Measurements from ENCODE around the gene CDYL2. TPM values are rescaled to one million over a fixed set of nuclear protein-coding genes. Genes with fewer than 3 reads are reported as not detected.
"Not testable (repeated sequence)": the region's sequence is repeated elsewhere in the genome, so short reads cannot be mapped to it uniquely, and the experiment has no call there.

CDYL2 gene
- total RNA-seq, 1 donor from 2014 or later = 2.9 TPM

- ATAC-seq (ENCODE audit: poor library complexity) = no peak
- intact Hi-C loops (cut with DNase I) = no loop called here
Observed at GRCh38 chr16:80664226-80664625, 140.2 kb downstream of the CDYL2 start.

GRCh38 chr16:80663078-80663477, 141.3 kb downstream of the CDYL2 start:
- DNase-seq (no peak), ATAC-seq (ENCODE audit: poor library complexity) (no peak)
- intact Hi-C loops (cut with DNase I) = no loop called here

More at GRCh38 chr16:80664226-80664625, 140.2 kb downstream of the CDYL2 start:
- no peak for DNase-seq

- no peak for DNase-seq
- ATAC-seq (ENCODE audit: poor library complexity) = no peak
- intact Hi-C loops (cut with DNase I) = no loop called here
Observed at GRCh38 chr16:80659865-80660264, 144.5 kb downstream of the CDYL2 start.

GRCh38 chr16:80656711-80657150, 147.7 kb downstream of the CDYL2 start:
- intact Hi-C loops (cut with DNase I) = no loop called here
- DNase-seq (no peak), ATAC-seq (ENCODE audit: poor library complexity) (no peak)

GRCh38 chr16:80656161-80656560, 148.2 kb downstream of the CDYL2 start:
- ATAC-seq (ENCODE audit: poor library complexity) = no peak
- intact Hi-C loops (cut with DNase I) = no loop called here
- DNase-seq = no peak

- intact Hi-C loops (cut with DNase I) = no loop called here
- ATAC-seq (ENCODE audit: poor library complexity) (no peak), DNase-seq (no peak)
Observed at GRCh38 chr16:80655751-80656150, 148.6 kb downstream of the CDYL2 start.

- no peak for ATAC-seq (ENCODE audit: poor library complexity)
- DNase-seq = no peak
- intact Hi-C loops (cut with DNase I) = no loop called here
Observed at GRCh38 chr16:80654094-80654862, 150.1 kb downstream of the CDYL2 start.

GRCh38 chr16:80652441-80652840, 152.0 kb downstream of the CDYL2 start:
- intact Hi-C loops (cut with DNase I) = no loop called here
- ATAC-seq (ENCODE audit: poor library complexity) (no peak), DNase-seq (no peak)

GRCh38 chr16:80650281-80650680, 154.1 kb downstream of the CDYL2 start:
- DNase-seq; intact Hi-C loops (cut with DNase I); ATAC-seq (ENCODE audit: poor library complexity): not testable (repeated sequence)

GRCh38 chr16:80640316-80640715, 164.1 kb downstream of the CDYL2 start:
- ATAC-seq (ENCODE audit: poor library complexity) = no peak
- intact Hi-C loops (cut with DNase I) = no loop called here
- DNase-seq = no peak

- ATAC-seq (ENCODE audit: poor library complexity) = no peak
- intact Hi-C loops (cut with DNase I) = no loop called here
- DNase-seq = no peak
Observed at GRCh38 chr16:80639636-80640035, 164.8 kb downstream of the CDYL2 start.

GRCh38 chr16:80637621-80638020, 166.8 kb downstream of the CDYL2 start:
- intact Hi-C loops (cut with DNase I) = no loop called here
- ATAC-seq (ENCODE audit: poor library complexity) (no peak), DNase-seq (no peak)

GRCh38 chr16:80631581-80631980, 172.8 kb downstream of the CDYL2 start:
- intact Hi-C loops (cut with DNase I) = no loop called here
- DNase-seq (no peak), ATAC-seq (ENCODE audit: poor library complexity) (no peak)

GRCh38 chr16:80628254-80628653, 176.1 kb downstream of the CDYL2 start:
- DNase-seq (no peak), ATAC-seq (ENCODE audit: poor library complexity) (no peak)
- intact Hi-C loops (cut with DNase I) = no loop called here

- ATAC-seq (ENCODE audit: poor library complexity) (no peak), DNase-seq (no peak)
- intact Hi-C loops (cut with DNase I) = no loop called here
Observed at GRCh38 chr16:80627108-80627507, 177.3 kb downstream of the CDYL2 start.

- intact Hi-C loops (cut with DNase I) = no loop called here
- DNase-seq (no peak), ATAC-seq (ENCODE audit: poor library complexity) (no peak)
Observed at GRCh38 chr16:80623376-80623775, 181.0 kb downstream of the CDYL2 start.

- DNase-seq (no peak), ATAC-seq (ENCODE audit: poor library complexity) (no peak)
- intact Hi-C loops (cut with DNase I) = no loop called here
Observed at GRCh38 chr16:80622007-80622406, 182.4 kb downstream of the CDYL2 start.

- DNase-seq = no peak
- intact Hi-C loops (cut with DNase I) = no loop called here
- ATAC-seq (ENCODE audit: poor library complexity) = no peak
Observed at GRCh38 chr16:80620736-80621605, 183.4 kb downstream of the CDYL2 start.

GRCh38 chr16:80619824-80620223, 184.6 kb downstream of the CDYL2 start:
- DNase-seq (no peak), ATAC-seq (ENCODE audit: poor library complexity) (no peak)
- intact Hi-C loops (cut with DNase I) = no loop called here
